Measurements from ENCODE around the gene AUNIP. TPM values are rescaled to one million over a fixed set of nuclear protein-coding genes. Genes with fewer than 3 reads are reported as not detected.

The AUNIP gene
- total RNA-seq, 1 experiment from 2014 or later, result 12.1 TPM

GRCh38 chr1:25902462-25902861 lies 43.2 kb upstream of the AUNIP start (continued):
- TF ChIP-seq ZBTB33 (IDR thresholded peaks at IDR 0.05; ENCODE audit: extremely low read depth, insufficient replicate concordance, low read length), result no peak

DNA sequence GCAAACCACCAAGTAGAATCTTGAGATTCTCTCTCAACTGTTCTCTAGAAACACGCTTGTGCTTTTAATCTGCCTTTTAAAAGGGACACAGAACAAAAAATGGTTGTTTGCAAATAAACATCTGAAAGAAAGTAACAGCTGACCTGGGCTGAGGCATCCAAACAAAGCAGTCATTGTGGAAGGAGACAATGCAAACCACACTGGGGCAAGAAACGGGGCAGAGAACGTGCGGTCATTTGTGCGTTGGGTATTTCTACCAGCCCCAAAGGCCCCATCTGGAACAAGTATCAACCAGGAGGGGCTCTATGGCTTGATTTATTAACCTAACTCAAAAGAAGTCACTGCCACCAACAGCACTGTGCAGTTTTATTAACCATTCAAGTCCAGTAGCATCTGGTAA lies 41.0 kb upstream of the AUNIP start:
- Histone ChIP-seq H3K9me2 (ENCODE audit: insufficient read depth) (no peaks in the 10 kb centered on the region), H3K9ac (ENCODE audit: low read length) (no peak overlapping the region), H3K4me2 (ENCODE audit: low read length) (no peak overlapping the region), H3K27ac (ENCODE audit: low read depth, low read length) (no peak overlapping the region), H3K79me2 (ENCODE audit: insufficient read depth, low read length) (peaks cover 58% of the 10 kb centered on the region), H3K4me3 (replicated peaks in 1 of 2; ENCODE audit: low read depth in 1 of 2, low read length in 2 of 2) (no peak overlapping the region), H3K4me1 (ENCODE audit: control insufficient read depth in 1 of 2, insufficient read depth in 2 of 2, low read length in 2 of 2) (peaks cover 10 to 29% of the 10 kb centered on the region in 2 experiments), H3K27me3 (ENCODE audit: insufficient read depth, low read length) (no peaks in the 10 kb centered on the region), H4K20me1 (ENCODE audit: insufficient read depth) (peaks cover 9% of the 10 kb centered on the region), H3K36me3 (ENCODE audit: control insufficient read depth in 1 of 2, insufficient read depth in 2 of 2, low read length in 2 of 2) (peaks cover 45 to 60% of the 10 kb centered on the region in 2 experiments), H3K9me3 (ENCODE audit: control insufficient read depth in 1 of 2, insufficient read depth in 1 of 2, low read depth in 1 of 2, low read length in 2 of 2) (no peaks in the 10 kb centered on the region), H2AFZ (ENCODE audit: low read depth, low read length, poor library complexity, severe bottlenecking) (no peak overlapping the region)
- BruUV-seq (replicated peaks), result no TSS peak
- POLR2A ChIA-PET, result interaction anchor here (0.7 kb wide), 1 partner anchor 798 kb away, joined by 3 read pairs; no protein-coding TSS in a partner anchor
- no peak for DNase-seq (ENCODE audit: low read depth, low spot score)
- CTCF ChIA-PET, result interaction anchor here (4.2 kb wide), 1 partner anchor 8 kb away, joined by 12 read pairs; no protein-coding TSS in a partner anchor
- intact Hi-C loops (cut with micrococcal nuclease), result no loop called here
- RAD21 ChIA-PET (ENCODE audit: low non-redundant PET in 1 of 2, low total read pairs in 2 of 2, uncharacterized antibody in 2 of 2, unreplicated experiment in 2 of 2), result no interaction called here
- ATAC-seq, result no peak
- TF ChIP-seq ZBTB33 (IDR thresholded peaks at IDR 0.05; ENCODE audit: extremely low read depth, insufficient replicate concordance, low read length), result no peak
- no peak for TF ChIP-seq FOSL1 (IDR thresholded peaks at IDR 0.05; ENCODE audit: low read depth)
- no peak for TF ChIP-seq ZFX (IDR thresholded peaks at IDR 0.05)
- TF ChIP-seq EZH2 (IDR thresholded peaks at IDR 0.05), result no peak
- TF ChIP-seq JUND (IDR thresholded peaks at IDR 0.05), result no peak
- TF ChIP-seq, protein P1, sequence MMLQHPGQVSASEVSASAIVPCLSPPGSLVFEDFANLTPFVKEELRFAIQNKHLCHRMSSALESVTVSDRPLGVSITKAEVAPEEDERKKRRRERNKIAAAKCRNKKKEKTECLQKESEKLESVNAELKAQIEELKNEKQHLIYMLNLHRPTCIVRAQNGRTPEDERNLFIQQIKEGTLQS (IDR thresholded peaks at IDR 0.05), result no peak
- TF ChIP-seq, protein P2, sequence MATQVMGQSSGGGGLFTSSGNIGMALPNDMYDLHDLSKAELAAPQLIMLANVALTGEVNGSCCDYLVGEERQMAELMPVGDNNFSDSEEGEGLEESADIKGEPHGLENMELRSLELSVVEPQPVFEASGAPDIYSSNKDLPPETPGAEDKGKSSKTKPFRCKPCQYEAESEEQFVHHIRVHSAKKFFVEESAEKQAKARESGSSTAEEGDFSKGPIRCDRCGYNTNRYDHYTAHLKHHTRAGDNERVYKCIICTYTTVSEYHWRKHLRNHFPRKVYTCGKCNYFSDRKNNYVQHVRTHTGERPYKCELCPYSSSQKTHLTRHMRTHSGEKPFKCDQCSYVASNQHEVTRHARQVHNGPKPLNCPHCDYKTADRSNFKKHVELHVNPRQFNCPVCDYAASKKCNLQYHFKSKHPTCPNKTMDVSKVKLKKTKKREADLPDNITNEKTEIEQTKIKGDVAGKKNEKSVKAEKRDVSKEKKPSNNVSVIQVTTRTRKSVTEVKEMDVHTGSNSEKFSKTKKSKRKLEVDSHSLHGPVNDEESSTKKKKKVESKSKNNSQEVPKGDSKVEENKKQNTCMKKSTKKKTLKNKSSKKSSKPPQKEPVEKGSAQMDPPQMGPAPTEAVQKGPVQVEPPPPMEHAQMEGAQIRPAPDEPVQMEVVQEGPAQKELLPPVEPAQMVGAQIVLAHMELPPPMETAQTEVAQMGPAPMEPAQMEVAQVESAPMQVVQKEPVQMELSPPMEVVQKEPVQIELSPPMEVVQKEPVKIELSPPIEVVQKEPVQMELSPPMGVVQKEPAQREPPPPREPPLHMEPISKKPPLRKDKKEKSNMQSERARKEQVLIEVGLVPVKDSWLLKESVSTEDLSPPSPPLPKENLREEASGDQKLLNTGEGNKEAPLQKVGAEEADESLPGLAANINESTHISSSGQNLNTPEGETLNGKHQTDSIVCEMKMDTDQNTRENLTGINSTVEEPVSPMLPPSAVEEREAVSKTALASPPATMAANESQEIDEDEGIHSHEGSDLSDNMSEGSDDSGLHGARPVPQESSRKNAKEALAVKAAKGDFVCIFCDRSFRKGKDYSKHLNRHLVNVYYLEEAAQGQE (IDR thresholded peaks at IDR 0.05; ENCODE audit: low read depth), result no peak
- TF ChIP-seq EZH2phosphoT487 (IDR thresholded peaks at IDR 0.05; ENCODE audit: borderline replicate concordance), result no peak
- no peak for TF ChIP-seq SP1 (IDR thresholded peaks at IDR 0.05; ENCODE audit: low read depth)
- no peak for TF ChIP-seq POLR2A (IDR thresholded peaks at IDR 0.05; ENCODE audit: borderline replicate concordance, extremely low read depth, insufficient read depth, insufficient read length)
- TF ChIP-seq TCF7L2 (IDR thresholded peaks at IDR 0.05; ENCODE audit: borderline replicate concordance, extremely low read depth, insufficient read depth, insufficient read length), result no peak
- TF ChIP-seq ZNF274 (IDR thresholded peaks at IDR 0.05; ENCODE audit: low read depth, low read length), result no peak
- TF ChIP-seq CEBPB (IDR thresholded peaks at IDR 0.05; ENCODE audit: low read depth), result no peak
- no peak for TF ChIP-seq CBX3 (IDR thresholded peaks at IDR 0.05; ENCODE audit: low read depth)
- TF ChIP-seq SIN3A (IDR thresholded peaks at IDR 0.05; ENCODE audit: low read depth), result no peak
- no peak for TF ChIP-seq ELF1 (IDR thresholded peaks at IDR 0.05; ENCODE audit: borderline replicate concordance, low read depth)

Data from HCT116 (cell line).